Measurements from ENCODE around the gene UBE3C.

UBE3C gene

DNA sequence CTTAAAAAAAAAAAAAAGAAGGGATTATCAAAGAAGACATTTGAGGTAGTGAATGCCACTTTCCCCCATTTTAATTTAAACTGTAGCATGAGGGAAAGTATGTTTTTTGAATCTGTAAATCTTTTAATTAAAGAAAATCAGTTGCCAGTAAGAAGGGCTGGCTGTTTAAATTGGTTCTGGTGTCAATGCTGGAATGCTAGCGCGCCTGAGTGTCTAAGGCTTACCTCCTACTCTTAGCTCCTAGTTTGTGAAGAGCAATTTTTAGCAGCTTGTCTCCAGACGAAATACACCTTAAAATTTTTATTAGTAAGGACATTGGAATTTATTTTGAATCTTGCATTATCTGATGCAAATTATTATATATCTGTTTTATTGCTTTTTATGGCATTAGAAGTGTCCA is 54.1 kb downstream of the UBE3C start:
- H3K27me3 ChIP-seq (ENCODE audit: insufficient read depth, low read depth): no peaks in the 10 kb centered on the region
- no peak for TF ChIP-seq CTCF (conservative IDR thresholded peaks at IDR 0.05; ENCODE audit: low read depth, low read length)
- no peaks in the 10 kb centered on the region; the same call in 1 of the 2 replicates for H3K79me2 ChIP-seq (ENCODE audit: insufficient read depth, low read depth)
- no peak overlapping the region for H3K4me3 ChIP-seq (IDR thresholded peaks at IDR 0.05; ENCODE audit: insufficient read depth, low read depth, low read length)
- no peak overlapping the region for H3K4me2 ChIP-seq
- H3K36me3 ChIP-seq (ENCODE audit: insufficient read depth): peaks cover 10% of the 10 kb centered on the region; the same call in 1 of the 2 replicates
- H4K20me1 ChIP-seq (ENCODE audit: insufficient read depth): no peaks in the 10 kb centered on the region; the same call in 1 of the 2 replicates
- H3K9ac ChIP-seq: no peak overlapping the region
- no peak overlapping the region for H2AFZ ChIP-seq (ENCODE audit: low read depth)
- no peak overlapping the region for H3K27ac ChIP-seq
- no peaks in the 10 kb centered on the region for H3K4me1 ChIP-seq (ENCODE audit: low read depth, poor library complexity, severe bottlenecking)

DNA sequence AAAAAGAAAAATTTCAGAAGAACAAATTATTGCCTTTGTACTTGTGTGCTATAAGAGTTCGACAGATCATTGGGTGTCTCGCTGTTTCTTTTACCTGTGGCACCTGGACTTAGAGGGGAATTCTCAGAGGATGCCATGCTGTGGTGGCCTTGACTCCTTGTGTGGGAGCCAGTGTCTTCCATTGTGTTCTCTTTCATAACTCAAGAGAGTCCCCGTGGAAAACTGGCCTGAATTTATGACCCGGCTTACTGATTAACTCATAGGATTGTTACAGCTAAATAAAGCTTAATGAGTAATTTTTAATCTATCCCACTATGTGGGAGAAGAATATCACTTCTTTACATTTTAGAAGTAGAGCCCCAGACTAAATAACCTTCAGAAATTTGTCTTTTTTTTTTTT is 54.5 kb downstream of the UBE3C start:
- H3K4me3 ChIP-seq (IDR thresholded peaks at IDR 0.05; ENCODE audit: insufficient read depth, low read depth, low read length): no peak overlapping the region
- peaks cover 10% of the 10 kb centered on the region; the same call in 1 of the 2 replicates for H3K36me3 ChIP-seq (ENCODE audit: insufficient read depth)
- H4K20me1 ChIP-seq (ENCODE audit: insufficient read depth): no peaks in the 10 kb centered on the region; the same call in 1 of the 2 replicates
- H3K27ac ChIP-seq: no peak overlapping the region
- no peak overlapping the region for H3K4me2 ChIP-seq
- H3K27me3 ChIP-seq (ENCODE audit: insufficient read depth, low read depth): no peaks in the 10 kb centered on the region
- H3K9ac ChIP-seq: no peak overlapping the region
- H3K79me2 ChIP-seq (ENCODE audit: insufficient read depth, low read depth): no peaks in the 10 kb centered on the region; the same call in 1 of the 2 replicates
- TF ChIP-seq CTCF (conservative IDR thresholded peaks at IDR 0.05; ENCODE audit: low read depth, low read length): no peak
- no peak overlapping the region for H2AFZ ChIP-seq (ENCODE audit: low read depth)
- H3K4me1 ChIP-seq (ENCODE audit: low read depth, poor library complexity, severe bottlenecking): no peaks in the 10 kb centered on the region

DNA sequence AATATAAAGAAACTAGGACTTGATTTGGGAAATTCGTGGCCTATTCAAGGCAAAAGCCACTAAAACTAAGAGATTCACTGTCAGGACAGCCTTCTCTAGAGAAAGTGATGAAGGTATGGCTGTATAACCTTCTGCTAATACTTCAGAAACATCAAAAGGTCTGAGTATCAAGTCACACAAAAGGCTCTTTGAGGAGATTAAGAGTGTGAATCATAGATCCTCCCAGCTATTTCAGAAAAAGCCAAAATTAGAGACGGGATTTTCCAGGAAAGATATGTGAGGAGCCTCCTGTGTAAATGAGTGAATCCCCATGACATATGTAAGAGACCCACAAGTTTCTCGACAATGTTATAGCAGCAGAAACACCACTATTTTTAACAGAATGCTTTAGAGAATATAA is 56.2 kb downstream of the UBE3C start:
- Histone ChIP-seq H3K27me3 (ENCODE audit: insufficient read depth, low read depth) (no peaks in the 10 kb centered on the region), H3K4me2 (no peak overlapping the region), H3K4me3 (IDR thresholded peaks at IDR 0.05; ENCODE audit: insufficient read depth, low read depth, low read length) (no peak overlapping the region), H2AFZ (ENCODE audit: low read depth) (no peak overlapping the region), H3K79me2 (ENCODE audit: insufficient read depth, low read depth) (no peaks in the 10 kb centered on the region; the same call in 1 of the 2 replicates), H3K9ac (no peak overlapping the region), H3K4me1 (ENCODE audit: low read depth, poor library complexity, severe bottlenecking) (peaks cover 3% of the 10 kb centered on the region), H3K36me3 (ENCODE audit: insufficient read depth) (peaks cover 10% of the 10 kb centered on the region; the same call in 1 of the 2 replicates), H3K27ac (no peak overlapping the region), H4K20me1 (ENCODE audit: insufficient read depth) (no peaks in the 10 kb centered on the region; the same call in 1 of the 2 replicates)
- TF ChIP-seq CTCF (conservative IDR thresholded peaks at IDR 0.05; ENCODE audit: low read depth, low read length): no peak

- Histone ChIP-seq H3K79me2 (ENCODE audit: insufficient read depth, low read depth) (no peaks in the 10 kb centered on the region; the same call in 1 of the 2 replicates), H3K4me3 (IDR thresholded peaks at IDR 0.05; ENCODE audit: insufficient read depth, low read depth, low read length) (no peak overlapping the region), H2AFZ (ENCODE audit: low read depth) (no peak overlapping the region), H4K20me1 (ENCODE audit: insufficient read depth) (no peaks in the 10 kb centered on the region; the same call in 1 of the 2 replicates), H3K4me1 (ENCODE audit: low read depth, poor library complexity, severe bottlenecking) (peaks cover 3% of the 10 kb centered on the region), H3K27me3 (ENCODE audit: insufficient read depth, low read depth) (no peaks in the 10 kb centered on the region), H3K36me3 (ENCODE audit: insufficient read depth) (peaks cover 4% of the 10 kb centered on the region; the same call in 1 of the 2 replicates), H3K4me2 (no peak overlapping the region), H3K9ac (no peak overlapping the region), H3K27ac (no peak overlapping the region)
- no peak for TF ChIP-seq CTCF (conservative IDR thresholded peaks at IDR 0.05; ENCODE audit: low read depth, low read length)
Measured at GRCh38 chr7:157195868-157196267, 57.1 kb downstream of the UBE3C start.
